HG03045 (cell line): ENCODE results near the gene RSAD1.

Experiments used
- ATAC-seq: cut with Tn5 transposase; IDR thresholded peaks from one replicate; pipeline ENCODE4 v1.9.1; 2021; ENCODE audit warnings: mild to moderate bottlenecking, moderate library complexity; ENCODE audit not compliant: unreplicated experiment

The RSAD1 gene

GRCh38 chr17:50457621-50458020 lies 21.0 kb upstream of the RSAD1 start:
- no peak for ATAC-seq

- no peak for ATAC-seq
These were observed 20.4 kb upstream of the RSAD1 start for GRCh38 chr17:50458270-50458669.

- ATAC-seq, result no peak
These were observed 19.7 kb upstream of the RSAD1 start for GRCh38 chr17:50458701-50459676.

- ATAC-seq, result no peak
These were observed 18.9 kb upstream of the RSAD1 start for GRCh38 chr17:50459756-50460155.

- ATAC-seq, result no peak
These were observed 17.7 kb upstream of the RSAD1 start for GRCh38 chr17:50460831-50461526.

- ATAC-seq, result no peak
These were observed 17.0 kb upstream of the RSAD1 start for GRCh38 chr17:50461550-50462132.

GRCh38 chr17:50462446-50462845 lies 16.2 kb upstream of the RSAD1 start:
- ATAC-seq, result no peak

- ATAC-seq, result no peak
These were observed 14.5 kb upstream of the RSAD1 start for GRCh38 chr17:50464121-50464520.

GRCh38 chr17:50464736-50465135 lies 13.9 kb upstream of the RSAD1 start:
- no peak for ATAC-seq

GRCh38 chr17:50465171-50465570 lies 13.5 kb upstream of the RSAD1 start:
- ATAC-seq, result no peak

- ATAC-seq, result no peak
These were observed 13.0 kb upstream of the RSAD1 start for GRCh38 chr17:50465635-50466034.

GRCh38 chr17:50466371-50467113 lies 12.1 kb upstream of the RSAD1 start:
- ATAC-seq, result no peak

GRCh38 chr17:50467114-50467854 lies 11.4 kb upstream of the RSAD1 start:
- no peak for ATAC-seq

GRCh38 chr17:50467855-50468303 lies 10.8 kb upstream of the RSAD1 start:
- no peak for ATAC-seq

GRCh38 chr17:50468304-50469207 lies 10.1 kb upstream of the RSAD1 start, which contains the start of gene CHAD:
Gene CHAD, minus strand, starts transcription at chr17:50468880. Its CDS starts 67 bp downstream, at chr17:50468813.
- no peak for ATAC-seq

GRCh38 chr17:50469208-50469605 lies 9.5 kb upstream of the RSAD1 start:
- ATAC-seq, result no peak

GRCh38 chr17:50469671-50470305 lies 8.9 kb upstream of the RSAD1 start:
- ATAC-seq, result no peak

- no peak for ATAC-seq
These were observed 8.2 kb upstream of the RSAD1 start for GRCh38 chr17:50470426-50470825.
